Lower lobe of right lung (tissue), 2 donors: ENCODE results near the gene MEST. TPM values are rescaled to one million over a fixed set of nuclear protein-coding genes. Genes with fewer than 3 reads are reported as not detected.

Experiments
- ATAC-seq, 2 donors: fragments of 200-7000 bp; cut with Tn5 transposase; one replicate each; pipeline ENCODE4 v1.9.1; 2020 to 2022; ENCODE audit warnings: mild to moderate bottlenecking in 2 of 2, moderate library complexity in 2 of 2
- DNase-seq: peaks from one replicate; pipeline ENCODE4 v3.0.0-alpha.2; 2020
- H3K27ac ChIP-seq: fragments of 200-600 bp; one replicate; pipeline ENCODE4 v1.8.0; 2022
- H3K27me3 ChIP-seq: fragments of 200-600 bp; one replicate; pipeline ENCODE4 v1.8.0; 2022; ENCODE audit warnings: low read depth
- H3K36me3 ChIP-seq: fragments of 200-600 bp; one replicate; pipeline ENCODE4 v1.8.0; 2022; ENCODE audit warnings: mild to moderate bottlenecking
- H3K4me1 ChIP-seq: fragments of 200-600 bp; one replicate; pipeline ENCODE4 v1.8.0; 2022
- H3K4me3 ChIP-seq: fragments of 200-600 bp; one replicate; pipeline ENCODE4 v1.8.0; 2022; ENCODE audit warnings: mild to moderate bottlenecking
- H3K9me3 ChIP-seq: fragments of 200-600 bp; one replicate; pipeline ENCODE4 v1.8.0; 2022
- intact Hi-C: fragments of 100-400 bp; cut with DNase I; formaldehyde crosslinking; loops from one replicate; pipeline ENCODE4 v1.11.0; 2022
- total RNA-seq: library from RNA; stranded (reverse); fragmentation: NEBNext Ultra II Directional; extraction: Animal tissue kit (Norgen Biotek cat#: 25700); gene quantifications from one replicate; pipeline ENCODE4 v1.2.1, GENCODE V29; 2021
- TF ChIP-seq, protein P1 (sequence below): fragments of 200-600 bp; IDR thresholded peaks from one replicate; pipeline ENCODE4 v1.8.0; 2022; ENCODE audit warnings: antibody characterized with exemption, mild to moderate bottlenecking
- donor health status: DM: no; HTN: yes; CAD: no; lungs with severe emphysema.

The MEST gene
- total RNA-seq, 1 donor from 2014 or later: 34.7 TPM

DNA sequence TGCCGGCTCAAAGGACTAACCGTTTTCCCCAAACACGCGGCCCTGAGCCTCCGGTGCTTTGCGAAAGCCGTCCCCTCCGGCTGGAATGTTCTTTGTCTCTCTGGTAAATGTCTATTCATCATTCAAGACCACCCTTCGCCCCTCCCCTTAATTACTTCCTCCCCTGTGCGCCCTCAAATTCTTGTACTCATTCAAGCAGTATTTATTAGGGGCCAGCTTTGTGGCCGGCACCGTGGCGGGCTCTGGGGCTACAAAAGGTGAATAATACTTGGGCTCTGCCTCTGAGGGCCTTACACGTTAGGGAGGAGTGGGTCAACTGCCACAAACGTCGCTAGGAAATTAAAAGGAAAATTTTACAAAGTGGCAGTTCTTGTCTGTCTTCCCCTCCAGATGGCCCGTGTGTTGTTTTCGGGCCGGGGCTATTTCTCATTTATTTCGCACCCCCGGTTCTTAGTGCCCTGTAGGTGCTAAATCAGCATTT is 1.5 kb upstream of the MEST start:
- TF ChIP-seq, protein P1, sequence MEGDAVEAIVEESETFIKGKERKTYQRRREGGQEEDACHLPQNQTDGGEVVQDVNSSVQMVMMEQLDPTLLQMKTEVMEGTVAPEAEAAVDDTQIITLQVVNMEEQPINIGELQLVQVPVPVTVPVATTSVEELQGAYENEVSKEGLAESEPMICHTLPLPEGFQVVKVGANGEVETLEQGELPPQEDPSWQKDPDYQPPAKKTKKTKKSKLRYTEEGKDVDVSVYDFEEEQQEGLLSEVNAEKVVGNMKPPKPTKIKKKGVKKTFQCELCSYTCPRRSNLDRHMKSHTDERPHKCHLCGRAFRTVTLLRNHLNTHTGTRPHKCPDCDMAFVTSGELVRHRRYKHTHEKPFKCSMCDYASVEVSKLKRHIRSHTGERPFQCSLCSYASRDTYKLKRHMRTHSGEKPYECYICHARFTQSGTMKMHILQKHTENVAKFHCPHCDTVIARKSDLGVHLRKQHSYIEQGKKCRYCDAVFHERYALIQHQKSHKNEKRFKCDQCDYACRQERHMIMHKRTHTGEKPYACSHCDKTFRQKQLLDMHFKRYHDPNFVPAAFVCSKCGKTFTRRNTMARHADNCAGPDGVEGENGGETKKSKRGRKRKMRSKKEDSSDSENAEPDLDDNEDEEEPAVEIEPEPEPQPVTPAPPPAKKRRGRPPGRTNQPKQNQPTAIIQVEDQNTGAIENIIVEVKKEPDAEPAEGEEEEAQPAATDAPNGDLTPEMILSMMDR: no peak
- Histone ChIP-seq H3K27me3 (peaks cover 9% of the 10 kb centered on the region), H3K9me3 (no peaks in the 10 kb centered on the region), H3K36me3 (no peaks in the 10 kb centered on the region), H3K4me1 (peaks cover 30% of the 10 kb centered on the region), H3K4me3 (peak overlapping the region; percentile 48), H3K27ac (peak overlapping the region; percentile 11)
- no peak for ATAC-seq
- no peak for DNase-seq
- intact Hi-C loops: no loop called here

DNA sequence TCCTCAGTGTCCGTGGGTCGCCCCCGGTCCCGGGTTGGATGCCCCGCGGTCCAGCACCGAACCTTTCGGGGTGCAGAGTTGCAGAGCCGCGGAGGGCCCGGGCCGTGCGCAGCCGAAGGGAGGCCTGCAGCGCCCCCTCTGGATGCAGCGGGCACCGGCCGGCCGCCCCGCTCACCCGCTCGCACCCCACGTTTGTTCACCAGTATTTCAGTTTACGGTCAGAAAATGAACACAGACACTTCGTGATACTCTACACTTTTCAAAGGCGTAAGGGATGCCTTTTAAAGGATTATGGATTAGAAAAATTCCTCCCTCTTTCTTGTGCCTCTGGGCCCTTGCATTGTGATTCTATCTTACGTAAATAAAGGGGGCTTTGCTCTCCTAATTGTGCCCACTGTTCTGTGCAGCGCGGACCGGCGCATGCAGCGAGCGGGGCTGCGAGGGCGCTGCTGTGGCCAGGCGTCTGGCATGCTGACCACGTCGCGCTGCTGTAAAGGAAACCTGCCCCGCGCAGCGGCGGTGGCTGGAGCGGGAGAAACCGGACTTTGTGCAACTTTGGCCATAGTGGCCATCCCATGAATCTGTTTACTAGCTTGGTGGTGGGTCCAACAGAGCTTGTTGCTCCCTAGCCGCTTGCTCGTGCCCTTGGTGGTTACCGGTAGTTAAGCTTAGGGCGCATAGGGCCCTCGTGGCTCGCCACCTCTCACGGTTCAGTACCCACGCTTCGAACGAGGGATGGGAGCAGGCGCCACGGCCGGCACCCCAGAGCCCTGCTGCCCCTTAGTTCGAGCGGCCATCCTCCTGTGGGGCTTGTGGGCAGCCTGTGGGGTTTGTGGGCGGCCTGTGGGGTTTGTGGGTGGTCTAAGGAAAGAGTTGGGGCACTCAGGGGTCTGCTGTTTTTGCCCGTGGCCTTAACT is 739 bp upstream of the MEST start:
- peak; percentile 35 to 65 for ATAC-seq
- peaks cover 24% of the 10 kb centered on the region for H3K4me1 ChIP-seq
- H3K4me3 ChIP-seq: peak overlapping the region; percentile 48
- H3K36me3 ChIP-seq: no peaks in the 10 kb centered on the region
- TF ChIP-seq, protein P1: peak; percentile 63
- no peaks in the 10 kb centered on the region for H3K9me3 ChIP-seq
- H3K27me3 ChIP-seq: peaks cover 9% of the 10 kb centered on the region
- intact Hi-C loops: no loop called here
- peak; percentile 52 for DNase-seq
- peak overlapping the region; percentile 31 for H3K27ac ChIP-seq

DNA sequence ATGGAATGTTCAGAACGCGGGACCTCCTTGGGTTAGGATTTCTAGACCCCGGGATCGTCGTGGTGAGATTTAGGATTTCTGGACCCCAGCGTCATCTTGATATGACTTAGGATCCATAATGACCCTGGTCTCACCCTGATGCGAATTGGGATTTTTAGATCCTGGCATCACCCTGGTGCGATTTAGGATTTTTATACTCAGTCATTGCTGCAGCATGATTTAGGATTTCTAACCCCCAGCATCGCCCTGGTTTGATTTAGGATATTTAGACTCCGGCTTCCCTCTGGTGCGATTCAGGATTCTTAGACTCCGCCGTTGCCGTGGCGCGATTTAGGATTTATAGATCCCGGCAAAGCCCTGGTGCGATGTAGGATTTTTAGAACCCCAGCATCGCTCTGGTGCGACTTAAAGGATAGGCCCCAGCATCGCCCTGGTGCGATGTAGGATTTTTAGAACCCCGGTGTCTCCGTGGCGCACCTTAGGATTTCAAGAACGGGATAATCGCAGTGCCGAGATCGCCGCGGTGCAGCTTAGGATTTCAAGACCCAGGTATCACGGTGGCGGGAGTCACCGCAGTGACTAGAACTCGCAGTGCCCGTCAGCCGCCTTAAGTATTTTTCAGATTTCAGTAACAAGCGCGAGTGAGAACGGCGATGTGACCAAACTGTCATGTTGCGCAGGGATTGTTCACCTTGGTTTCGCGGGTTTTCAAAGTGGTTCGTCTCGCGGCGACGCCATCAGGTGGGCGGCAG is 814 bp downstream of the MEST start:
- no peak for DNase-seq
- intact Hi-C loops: no loop called here
- H3K36me3 ChIP-seq: peaks cover 5% of the 10 kb centered on the region
- H3K9me3 ChIP-seq: no peaks in the 10 kb centered on the region
- no peak for ATAC-seq
- TF ChIP-seq, protein P1: no peak
- peak overlapping the region; percentile 48 for H3K4me3 ChIP-seq
- peaks cover 18% of the 10 kb centered on the region for H3K4me1 ChIP-seq
- peaks cover 9% of the 10 kb centered on the region for H3K27me3 ChIP-seq
- no peak overlapping the region for H3K27ac ChIP-seq

DNA sequence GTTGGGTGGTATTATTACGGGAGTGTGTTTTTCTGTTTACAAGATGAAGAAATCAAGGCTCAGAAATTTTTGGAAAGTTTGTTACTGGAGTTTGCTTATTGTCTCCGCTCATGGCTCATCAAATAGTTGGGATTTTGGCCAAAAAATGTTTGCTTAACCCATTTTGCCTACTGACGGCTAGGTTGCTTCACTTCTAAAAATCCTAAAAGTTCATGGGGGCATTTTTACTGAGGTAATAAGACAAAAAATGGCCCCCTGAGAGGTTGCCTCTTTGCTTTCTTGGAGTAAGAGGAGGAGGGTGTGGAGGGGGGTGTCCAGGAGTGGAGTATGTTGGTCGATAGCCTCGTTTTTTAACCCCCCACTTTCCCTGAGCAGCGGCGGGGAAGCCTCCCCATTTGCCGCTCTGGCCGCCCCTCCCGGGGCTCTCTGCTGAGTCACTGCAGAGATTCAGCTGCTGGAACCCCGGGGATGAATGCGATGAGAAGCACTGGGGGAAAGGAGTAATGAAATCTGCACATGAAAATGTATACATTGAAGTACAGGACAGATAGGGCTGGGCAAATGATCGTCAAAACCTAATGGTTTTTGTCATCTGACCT is 1.5 kb downstream of the MEST start:
- peak overlapping the region; percentile 48 for H3K4me3 ChIP-seq
- H3K27me3 ChIP-seq: peaks cover 9% of the 10 kb centered on the region
- TF ChIP-seq, protein P1: no peak
- no peak for ATAC-seq
- peaks cover 12% of the 10 kb centered on the region for H3K36me3 ChIP-seq
- intact Hi-C loops: no loop called here
- H3K4me1 ChIP-seq: peaks cover 18% of the 10 kb centered on the region
- no peak for DNase-seq
- no peaks in the 10 kb centered on the region for H3K9me3 ChIP-seq
- no peak overlapping the region for H3K27ac ChIP-seq

DNA sequence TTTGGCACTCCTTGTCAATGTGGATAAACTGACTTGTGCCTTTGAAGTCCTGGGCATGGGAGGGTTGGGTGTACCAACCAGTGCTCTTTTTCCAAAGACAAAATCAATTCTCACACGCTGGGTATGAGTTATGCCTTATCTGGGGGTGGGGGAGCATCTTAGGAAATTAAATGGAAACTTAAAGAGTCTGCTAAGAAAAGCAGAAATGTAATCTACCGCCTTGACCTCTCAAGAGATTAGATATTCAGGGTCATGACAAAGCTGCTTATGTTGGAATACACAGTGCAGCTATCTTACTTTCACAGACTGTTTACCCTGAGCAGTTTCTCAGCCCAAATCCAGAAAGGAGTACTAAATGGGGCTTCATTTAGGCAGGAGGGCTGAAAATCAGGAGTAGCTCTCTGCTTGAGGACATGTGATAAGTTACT is 2.6 kb downstream of the MEST start:
- no peak for ATAC-seq
- intact Hi-C loops: no loop called here
- no peak for DNase-seq
- TF ChIP-seq, protein P1: no peak
- Histone ChIP-seq H3K4me1 (peaks cover 18% of the 10 kb centered on the region), H3K27me3 (peaks cover 9% of the 10 kb centered on the region), H3K9me3 (no peaks in the 10 kb centered on the region), H3K36me3 (peaks cover 23% of the 10 kb centered on the region), H3K27ac (no peak overlapping the region), H3K4me3 (no peak overlapping the region)
